Femur (tissue), 1 donor: ENCODE data around the gene TLR6.

Experiments used
- DNase-seq: peaks from one replicate; pipeline ENCODE4 v3.0.0-alpha.2; 2017

Gene TLR6

DNA sequence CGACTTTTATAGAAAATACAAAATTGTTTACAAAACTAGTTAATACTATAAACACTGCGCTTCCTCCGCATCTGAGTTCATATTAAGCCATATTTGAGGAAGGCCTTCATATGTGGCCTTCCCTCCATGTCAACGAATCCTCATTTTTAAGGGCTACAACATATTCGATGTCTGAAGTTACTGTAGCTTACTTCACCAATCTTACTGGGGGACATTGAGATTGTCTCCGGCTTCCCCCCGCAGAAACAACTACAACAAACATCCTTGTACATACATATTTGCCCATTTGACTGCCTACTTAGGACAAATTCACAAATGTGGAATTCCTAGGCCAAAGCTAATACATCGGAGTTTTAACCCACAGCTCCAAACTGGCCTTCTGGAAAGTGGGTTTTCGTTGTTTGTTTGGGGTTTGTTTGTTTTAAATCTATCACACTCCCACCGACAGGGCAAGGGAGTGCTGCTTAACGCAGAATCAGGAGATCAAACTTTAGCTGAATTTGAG, 10.4 kb upstream of the TLR6 start:
- no peak for DNase-seq

DNA sequence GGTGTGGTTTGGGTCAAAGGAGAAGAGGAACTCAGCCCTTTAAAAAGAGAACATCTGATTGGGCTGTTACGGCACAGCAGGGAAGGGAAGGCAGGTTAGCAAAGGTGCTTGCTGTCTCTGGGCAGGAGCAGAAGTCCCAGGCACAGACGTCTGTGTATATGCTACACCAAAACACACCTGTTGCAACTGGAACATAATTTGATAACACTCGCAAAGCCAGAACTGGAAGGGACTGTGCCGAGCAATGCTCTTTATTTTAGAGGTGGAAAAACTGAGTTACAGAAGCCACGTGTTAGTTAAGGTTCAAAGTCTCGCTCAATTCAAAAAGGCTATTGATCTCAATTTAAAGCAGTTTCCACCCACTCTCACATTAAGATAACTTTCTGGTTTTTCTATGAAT, 8.8 kb upstream of the TLR6 start:
- no peak for DNase-seq

DNA sequence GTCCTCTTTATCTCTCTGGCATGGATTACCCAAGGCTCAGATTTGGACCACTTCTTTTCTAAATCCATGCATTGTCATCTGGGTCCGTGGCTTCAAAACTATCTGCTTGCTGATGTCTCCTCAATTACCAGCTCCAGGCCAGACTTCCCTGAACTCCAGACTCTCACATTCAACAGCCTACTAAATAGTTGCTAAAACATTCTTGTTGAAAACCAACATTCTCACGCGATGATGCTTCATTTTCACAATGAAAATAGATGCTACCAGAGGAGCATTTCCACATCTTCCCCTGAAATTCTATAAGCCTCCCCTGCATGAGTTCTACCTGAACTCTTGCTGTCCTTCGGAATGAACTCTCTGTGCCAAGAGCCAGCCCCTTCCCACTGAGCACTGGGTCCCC, 5.2 kb upstream of the TLR6 start:
- no peak for DNase-seq

DNA sequence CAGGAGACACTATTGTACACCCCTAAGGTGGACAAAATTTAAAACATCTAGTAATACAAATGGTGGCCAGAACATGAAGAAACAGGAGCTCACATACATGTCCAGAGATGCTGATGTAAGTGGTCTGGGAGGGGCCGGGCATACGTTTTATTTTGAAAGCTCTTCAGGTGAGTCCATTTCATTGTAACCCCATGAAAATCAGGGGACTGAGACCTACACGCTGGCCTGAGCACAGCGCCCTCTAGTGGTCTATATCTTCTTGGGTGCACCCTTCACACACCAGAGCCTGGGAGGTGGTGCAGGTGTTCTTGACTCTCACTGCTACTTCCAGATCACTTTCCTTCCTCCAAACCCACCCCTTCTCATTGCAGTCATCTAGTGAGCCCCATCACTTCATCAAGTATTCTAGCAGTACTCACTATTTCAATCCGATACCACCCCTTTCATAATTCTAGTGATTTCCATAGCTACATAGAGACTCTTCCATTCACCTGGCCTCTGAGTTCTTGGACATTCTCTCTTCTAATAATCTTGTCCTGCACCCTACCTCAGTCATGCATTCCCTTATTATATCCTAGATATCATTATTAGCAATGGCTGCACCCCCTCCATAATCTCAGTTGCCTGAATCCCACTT, 4.3 kb upstream of the TLR6 start:
- DNase-seq, result no peak

DNA sequence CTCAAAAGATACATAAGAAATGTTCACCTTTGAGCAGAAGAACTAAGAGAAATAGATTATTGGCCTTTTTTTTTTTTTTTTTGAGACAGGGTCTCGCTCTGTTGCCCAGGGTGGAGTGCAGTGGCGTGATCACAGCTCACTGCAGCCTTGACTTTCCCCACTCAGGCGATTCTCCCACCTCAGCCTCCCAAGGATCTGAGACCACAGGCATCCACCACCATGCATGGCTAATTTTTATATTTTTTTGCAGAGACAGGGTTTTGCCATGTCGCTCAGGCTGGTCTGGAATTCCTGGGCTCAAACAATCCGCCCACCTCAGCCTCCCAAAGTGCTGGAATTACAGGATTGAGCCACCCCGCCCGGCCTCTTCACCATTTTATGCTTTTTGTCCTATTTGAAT, 2.9 kb upstream of the TLR6 start:
- no peak for DNase-seq

- no peak for DNase-seq
These were observed 1.4 kb upstream of the TLR6 start for GRCh38 chr4:38858097-38858420.

GRCh38 chr4:38857354-38858096, 908 bp upstream of the TLR6 start:
- no peak for DNase-seq

- DNase-seq, result no peak
These were observed 571 bp downstream of the TLR6 start for GRCh38 chr4:38856046-38856445.

- no peak for DNase-seq
These were observed 1.2 kb downstream of the TLR6 start for GRCh38 chr4:38855466-38855865.

DNA sequence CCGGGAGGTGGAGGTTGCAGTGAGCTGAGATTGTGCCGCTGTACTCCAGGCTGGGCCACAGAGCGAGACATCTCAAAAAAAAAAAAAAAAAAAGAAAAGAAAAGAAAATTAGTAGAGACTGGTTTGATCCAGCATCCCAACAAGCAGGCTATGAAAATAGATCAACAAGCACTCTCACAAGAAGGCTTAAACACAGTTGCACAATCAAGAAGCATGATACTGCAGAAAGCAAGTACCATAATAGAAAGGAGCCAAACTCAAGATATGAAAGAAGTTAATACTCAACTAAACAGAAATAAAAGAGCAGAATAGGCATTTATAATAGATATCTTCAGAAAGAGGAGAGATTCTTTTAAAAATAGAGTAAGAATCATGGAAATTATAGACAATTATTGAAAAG, 10.6 kb downstream of the TLR6 start:
- no peak for DNase-seq

DNA sequence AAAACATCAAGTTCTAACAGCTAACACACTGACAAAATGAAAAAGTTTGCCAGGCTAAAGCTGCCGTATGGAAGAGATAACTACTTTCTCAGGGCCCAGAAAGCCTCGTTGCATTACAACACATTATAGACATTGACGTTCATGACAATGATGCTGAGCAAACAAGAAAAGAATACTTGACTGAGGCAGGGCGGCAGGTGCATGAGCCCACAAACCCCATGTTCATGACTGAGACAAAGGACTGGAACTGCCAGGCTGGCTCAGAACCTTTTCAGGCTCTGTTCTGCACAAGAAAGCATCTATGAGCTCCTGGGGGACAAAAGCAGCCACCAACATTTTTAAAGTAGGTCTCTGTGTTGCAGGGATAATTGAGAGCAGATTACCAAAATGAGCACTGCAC, 13.6 kb downstream of the TLR6 start:
- no peak for DNase-seq

DNA sequence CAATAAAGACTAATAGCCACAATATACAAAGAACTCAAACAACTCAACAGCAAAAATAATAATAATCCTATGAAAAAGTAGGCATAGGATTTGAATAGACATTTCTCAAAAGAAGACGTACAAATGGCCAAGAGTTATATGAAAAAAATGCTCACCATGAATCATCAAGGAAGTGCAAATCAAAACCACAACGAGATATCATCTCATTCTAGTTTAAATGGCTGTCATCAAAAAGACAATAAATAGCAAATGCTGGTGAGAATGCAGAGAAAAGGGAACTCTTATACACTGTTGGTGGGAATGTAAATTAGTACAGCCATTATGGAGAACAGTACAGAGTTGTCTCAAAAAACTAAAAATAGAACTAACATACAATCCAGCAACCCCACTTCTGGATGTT, 18.8 kb downstream of the TLR6 start:
- DNase-seq, result no peak

- no peak for DNase-seq
These were observed 19.3 kb downstream of the TLR6 start for GRCh38 chr4:38837334-38837733.

- no peak for DNase-seq
These were observed 22.0 kb downstream of the TLR6 start for GRCh38 chr4:38834570-38834969.

GRCh38 chr4:38832624-38833528, 23.7 kb downstream of the TLR6 start:
- DNase-seq, result no peak

GRCh38 chr4:38832206-38832605, 24.4 kb downstream of the TLR6 start:
- no peak for DNase-seq

GRCh38 chr4:38831653-38832052, 25.0 kb downstream of the TLR6 start:
- DNase-seq, result no peak

DNA sequence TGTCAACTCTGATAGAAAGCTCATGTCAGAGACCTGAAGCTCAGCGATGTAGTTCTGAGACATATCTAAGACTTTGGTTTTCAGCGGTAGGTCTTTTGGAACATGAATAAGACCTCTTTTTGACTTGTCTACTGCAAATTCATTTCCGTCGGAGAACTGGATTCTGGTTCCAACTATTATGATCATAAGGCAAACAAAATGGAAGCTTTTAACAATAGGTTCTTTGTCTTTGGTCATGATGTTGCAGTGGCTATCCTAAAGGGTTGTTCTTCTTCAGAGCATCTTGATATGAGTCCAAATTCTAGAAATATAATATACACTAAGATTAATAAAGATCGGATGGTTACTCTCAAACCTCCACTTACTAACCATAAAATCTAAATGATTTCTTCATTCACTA, 27.4 kb downstream of the TLR6 start:
- DNase-seq, result no peak

DNA sequence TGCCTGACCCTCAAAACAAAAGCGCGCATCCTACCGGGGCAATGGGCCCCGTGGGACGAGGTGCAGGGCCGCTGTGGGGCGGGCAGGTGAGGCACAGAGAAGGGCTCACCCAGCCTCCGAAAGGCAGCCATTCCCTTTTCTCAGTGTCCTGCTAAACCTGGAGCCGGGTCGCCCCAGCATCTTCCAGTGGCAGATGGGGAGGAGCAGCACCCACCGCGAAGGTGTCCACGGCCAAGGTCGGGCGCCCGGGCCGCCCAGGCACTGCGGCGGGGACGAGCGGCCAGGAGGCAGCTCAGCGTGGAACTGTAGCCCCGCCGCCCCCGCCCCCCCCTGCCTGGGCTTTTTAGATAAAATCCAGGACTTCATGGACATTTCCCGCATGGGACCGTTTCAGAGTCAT, 32.9 kb downstream of the TLR6 start:
- DNase-seq, result no peak

DNA sequence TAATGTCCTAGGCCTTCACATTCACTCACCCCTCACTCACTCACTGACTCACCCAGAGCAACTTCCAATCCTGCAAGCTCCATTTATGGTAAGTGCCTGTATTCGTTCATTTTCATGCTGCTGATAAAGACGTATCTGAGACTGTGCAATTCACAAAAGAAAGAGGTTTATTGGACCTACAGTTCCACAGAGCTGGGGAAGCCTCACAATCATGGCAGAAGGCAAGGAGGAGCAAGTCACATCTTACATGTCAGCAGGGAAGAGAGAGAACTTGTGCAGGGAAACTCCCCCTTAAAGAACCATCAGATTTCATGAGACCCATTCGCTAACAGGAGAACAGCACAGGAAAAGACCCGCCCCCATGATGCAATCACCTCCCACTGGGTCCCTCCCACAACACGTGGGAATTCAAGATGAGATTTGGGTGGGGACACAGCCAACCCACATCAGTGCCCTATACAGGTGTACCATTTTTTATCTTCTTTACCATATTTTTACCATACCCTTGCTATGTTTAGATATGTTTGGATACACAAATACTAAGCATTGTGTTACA, 33.8 kb downstream of the TLR6 start:
- DNase-seq, result no peak

- DNase-seq, result no peak
These were observed 34.9 kb downstream of the TLR6 start for GRCh38 chr4:38821739-38822138.

DNA sequence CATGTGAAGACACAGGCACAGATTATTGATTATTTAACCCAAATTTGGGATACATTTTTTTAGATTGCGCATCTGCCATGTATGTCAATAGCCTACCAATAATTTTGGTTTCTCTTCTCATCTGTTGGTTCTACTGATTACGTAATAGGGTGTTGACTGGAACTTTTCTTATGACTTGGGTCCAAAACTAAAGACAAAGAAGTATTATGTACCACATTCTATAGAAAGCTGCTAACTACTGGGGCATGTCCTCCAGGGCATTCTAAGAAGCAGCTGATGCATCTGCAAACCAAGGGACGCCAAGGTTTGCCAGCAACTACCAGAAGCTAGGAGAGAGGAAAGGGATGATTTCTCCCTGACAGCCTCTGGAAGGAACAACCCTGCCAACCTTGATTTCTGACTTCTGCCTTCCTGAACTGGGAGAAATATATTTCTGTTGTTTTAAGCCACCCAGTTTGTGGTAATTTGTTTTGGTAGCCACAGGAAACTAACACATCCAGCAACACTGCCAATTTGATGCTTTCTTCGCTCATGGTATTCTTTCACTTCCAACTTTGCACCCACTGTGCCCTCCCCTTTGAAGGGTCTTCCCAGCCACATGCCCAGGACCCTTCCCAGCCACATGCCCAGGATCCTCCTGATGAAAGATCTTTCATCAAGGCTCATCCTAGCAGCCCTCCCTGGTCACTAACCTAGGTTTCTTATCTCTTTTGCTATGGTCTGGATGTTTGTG, 36.1 kb downstream of the TLR6 start:
- no peak for DNase-seq

DNA sequence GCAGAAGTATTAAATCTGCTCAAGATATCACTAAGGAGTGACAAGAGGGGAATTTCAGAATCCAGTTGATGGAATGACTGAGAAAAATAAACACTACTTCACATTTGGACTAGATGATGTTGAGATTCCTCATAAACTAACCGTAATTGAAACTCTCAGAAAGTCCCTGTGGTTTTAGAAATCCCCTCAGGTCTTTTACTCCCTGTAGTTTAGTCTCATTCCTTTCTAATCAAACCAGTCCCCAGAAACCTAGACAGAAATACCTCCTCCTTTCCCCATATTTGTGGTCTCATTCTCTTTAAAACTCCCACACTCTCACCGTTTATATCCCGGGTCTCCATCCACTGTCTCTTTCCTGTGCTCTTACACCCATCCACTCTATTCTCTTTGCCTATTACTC, 37.0 kb downstream of the TLR6 start:
- no peak for DNase-seq
